Type B pancreatic cell (in vitro differentiated cells): ENCODE data around the gene SMIM44. TPM values are rescaled to one million over a fixed set of nuclear protein-coding genes. Genes with fewer than 3 reads are reported as not detected.
A peak's percentile ranks its signal among the peaks of the same experiment; 100 is the strongest.

Source experiments
- DNase-seq: peaks from one replicate; pipeline ENCODE4 v3.0.0; 2021; ENCODE audit warnings: mixed read lengths; ENCODE audit not compliant: unreplicated experiment; ENCODE audit errors: extremely low spot score
- H3K27ac Mint-ChIP-seq: 2 replicates; pipeline ENCODE4 v1.8.0; 2021; ENCODE audit warnings: mild to moderate bottlenecking, mixed read lengths
- H3K27me3 Mint-ChIP-seq: 2 replicates; pipeline ENCODE4 v1.8.0; 2021; ENCODE audit warnings: mixed read lengths
- H3K36me3 Mint-ChIP-seq: 2 replicates; pipeline ENCODE4 v1.8.0; 2021; ENCODE audit warnings: mixed read lengths
- H3K4me1 Mint-ChIP-seq: one replicate; pipeline ENCODE4 v1.8.0; 2021; ENCODE audit warnings: mixed read lengths; ENCODE audit not compliant: unreplicated experiment
- H3K4me3 Mint-ChIP-seq: 2 replicates; pipeline ENCODE4 v1.8.0; 2021; ENCODE audit warnings: mild to moderate bottlenecking, mixed read lengths
- H3K9me3 Mint-ChIP-seq: 2 replicates; pipeline ENCODE4 v1.8.0; 2021; ENCODE audit warnings: mixed read lengths
- CTCF ChIP-seq: fragments of 200-600 bp; sonication (generic); conservative IDR thresholded peaks from 2 replicates; pipeline ENCODE4 v1.5.0; 2021; ENCODE audit warnings: antibody characterized with exemption, mild to moderate bottlenecking
- total RNA-seq: library from RNA; stranded (reverse); gene quantifications from 2 replicates; pipeline ENCODE4 v1.2.1, GENCODE V29; 2021; ENCODE audit warnings: low replicate concordance

SMIM44 gene
- total RNA-seq, 1 donor from 2014 or later: not detected

- TF ChIP-seq CTCF: no peak
- Mint-ChIP-seq H3K27ac (no peak overlapping the region), H3K4me3 (no peak overlapping the region), H3K9me3 (no peaks in the 10 kb centered on the region), H3K4me1 (no peaks in the 10 kb centered on the region), H3K36me3 (peaks cover 5% of the 10 kb centered on the region), H3K27me3 (no peaks in the 10 kb centered on the region)
- no peak for DNase-seq
Measured at GRCh38 chr19:3524078-3524842, 41.0 kb upstream of the SMIM44 start.

GRCh38 chr19:3523361-3524077 lies 40.3 kb upstream of the SMIM44 start:
- no peaks in the 10 kb centered on the region for H3K9me3 Mint-ChIP-seq
- H3K4me1 Mint-ChIP-seq: no peaks in the 10 kb centered on the region
- no peak for DNase-seq
- H3K27ac Mint-ChIP-seq: no peak overlapping the region
- H3K27me3 Mint-ChIP-seq: no peaks in the 10 kb centered on the region
- peaks cover 5% of the 10 kb centered on the region for H3K36me3 Mint-ChIP-seq
- no peak for TF ChIP-seq CTCF
- no peak overlapping the region for H3K4me3 Mint-ChIP-seq

DNA sequence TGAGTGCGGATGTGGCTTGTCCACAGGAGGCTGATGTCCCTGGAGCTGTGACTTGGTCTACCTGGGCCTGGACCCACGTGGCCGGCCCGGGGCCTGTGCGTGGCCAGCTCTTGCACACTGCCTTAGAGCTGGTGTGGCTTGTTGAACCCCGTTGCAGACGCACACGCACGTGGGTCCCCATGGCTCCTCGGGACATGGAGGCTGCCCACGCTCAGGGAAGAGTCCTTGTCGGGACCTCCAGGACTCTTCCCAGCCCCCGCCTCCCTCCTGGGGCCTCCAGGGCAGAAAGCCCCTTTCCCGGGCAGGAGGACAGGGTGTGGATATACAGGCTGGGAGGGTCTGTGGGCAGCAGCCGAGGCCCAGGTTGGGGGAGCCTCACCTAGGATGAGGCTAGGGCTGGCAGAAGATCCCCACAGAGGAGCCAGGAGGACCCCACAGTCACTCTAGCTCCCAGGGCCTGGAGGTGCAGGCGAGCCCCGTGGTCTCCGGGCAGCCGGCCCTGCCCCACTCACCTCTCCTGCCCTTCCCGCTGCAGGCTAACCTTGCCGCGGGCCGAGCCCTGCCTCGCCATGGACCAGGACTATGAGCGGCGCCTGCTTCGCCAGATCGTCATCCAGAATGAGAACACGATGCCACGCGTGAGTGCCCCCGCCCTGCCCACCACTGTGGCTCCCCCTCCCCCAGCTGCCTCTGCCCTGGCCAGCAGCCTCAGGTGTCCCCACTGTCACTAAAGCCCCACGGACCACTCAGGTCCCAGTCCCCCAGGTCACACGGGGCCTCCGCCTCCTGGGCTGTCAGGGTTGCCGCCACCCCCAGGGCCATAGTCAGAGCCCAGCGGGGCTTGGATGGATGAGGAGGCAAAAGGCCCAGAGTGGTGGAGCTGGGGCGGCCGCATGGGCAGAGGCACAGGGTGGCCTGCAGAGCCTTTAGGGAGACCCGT lies 39.5 kb upstream of the SMIM44 start:
- H3K4me1 Mint-ChIP-seq: no peaks in the 10 kb centered on the region
- no peak for DNase-seq
- no peaks in the 10 kb centered on the region for H3K27me3 Mint-ChIP-seq
- H3K27ac Mint-ChIP-seq: no peak overlapping the region
- H3K4me3 Mint-ChIP-seq: no peak overlapping the region
- H3K36me3 Mint-ChIP-seq: peaks cover 5% of the 10 kb centered on the region
- TF ChIP-seq CTCF: no peak
- H3K9me3 Mint-ChIP-seq: no peaks in the 10 kb centered on the region

GRCh38 chr19:3521104-3521445 lies 37.8 kb upstream of the SMIM44 start:
- no peaks in the 10 kb centered on the region for H3K4me1 Mint-ChIP-seq
- TF ChIP-seq CTCF: no peak
- no peaks in the 10 kb centered on the region for H3K27me3 Mint-ChIP-seq
- peak overlapping the region; percentile 51 for H3K4me3 Mint-ChIP-seq
- H3K36me3 Mint-ChIP-seq: peaks cover 5% of the 10 kb centered on the region
- H3K27ac Mint-ChIP-seq: peak overlapping the region; percentile 97
- no peak for DNase-seq
- no peaks in the 10 kb centered on the region for H3K9me3 Mint-ChIP-seq
